Muscle layer of duodenum (tissue), 2 donors: ENCODE data around the gene MT1X.
"Not testable (repeated sequence)": the region's sequence is repeated elsewhere in the genome, so short reads cannot be mapped to it uniquely, and the experiment has no call there.

Experiments used
- H3K27ac ChIP-seq: one replicate; pipeline ENCODE4 v1.7.0; 2013; ENCODE audit warnings: mild to moderate bottlenecking, low read length
- H3K27me3 ChIP-seq: one replicate; pipeline ENCODE4 v1.7.0; 2013; ENCODE audit warnings: low read depth, mild to moderate bottlenecking, control low read depth, low read length
- H3K36me3 ChIP-seq, 2 donors: one replicate each; pipeline ENCODE4 v1.7.0; 2013; ENCODE audit warnings: low read length in 2 of 2, control low read depth in 1 of 2, mild to moderate bottlenecking in 1 of 2; ENCODE audit not compliant: insufficient read depth in 2 of 2, control insufficient read depth in 1 of 2
- H3K4me1 ChIP-seq, 2 donors: one replicate each; pipeline ENCODE4 v1.7.0; 2013; ENCODE audit warnings: low read length in 2 of 2, mild to moderate bottlenecking in 2 of 2, control low read depth in 1 of 2, moderate library complexity in 1 of 2; ENCODE audit not compliant: insufficient read depth in 2 of 2, control insufficient read depth in 1 of 2
- H3K4me3 ChIP-seq, 2 donors: one replicate each; pipeline ENCODE4 v1.7.0; 2013; ENCODE audit warnings: low read length in 2 of 2, low read depth in 1 of 2, mild to moderate bottlenecking in 1 of 2
- H3K9me3 ChIP-seq, 2 donors: one replicate each; pipeline ENCODE4 v1.7.0; 2013; ENCODE audit warnings: low read length in 2 of 2, control low read depth in 1 of 2, mild to moderate bottlenecking in 1 of 2; ENCODE audit not compliant: control insufficient read depth in 1 of 2
- donor health status: healthy.

MT1X gene

DNA sequence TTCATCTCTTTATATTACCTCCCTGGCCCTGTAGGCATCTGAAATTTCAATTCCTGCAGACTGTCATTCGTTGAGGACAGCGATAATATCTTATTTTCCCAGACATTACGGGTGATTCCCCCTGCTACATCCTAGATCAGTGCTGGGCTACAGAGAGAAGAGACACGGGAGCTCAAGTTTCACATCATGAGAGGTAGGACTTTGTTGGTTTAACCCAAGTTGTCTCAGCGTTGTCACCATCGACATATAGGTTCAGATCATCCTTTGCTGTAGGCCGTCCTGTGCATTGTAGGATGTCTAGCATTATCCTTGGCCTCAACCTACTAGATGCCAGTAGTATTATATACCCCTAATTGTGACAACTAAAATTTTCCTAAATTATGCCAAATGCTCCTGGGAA lies 19.3 kb downstream of the MT1X start:
- no peak overlapping the region for H3K4me3 ChIP-seq
- peaks cover 0 to 3% of the 10 kb centered on the region in 2 donors for H3K9me3 ChIP-seq
- H3K4me1 ChIP-seq: peaks cover 0 to 5% of the 10 kb centered on the region in 2 donors
- no peaks in the 10 kb centered on the region for H3K27me3 ChIP-seq
- no peak overlapping the region for H3K27ac ChIP-seq
- no peaks in the 10 kb centered on the region for H3K36me3 ChIP-seq

DNA sequence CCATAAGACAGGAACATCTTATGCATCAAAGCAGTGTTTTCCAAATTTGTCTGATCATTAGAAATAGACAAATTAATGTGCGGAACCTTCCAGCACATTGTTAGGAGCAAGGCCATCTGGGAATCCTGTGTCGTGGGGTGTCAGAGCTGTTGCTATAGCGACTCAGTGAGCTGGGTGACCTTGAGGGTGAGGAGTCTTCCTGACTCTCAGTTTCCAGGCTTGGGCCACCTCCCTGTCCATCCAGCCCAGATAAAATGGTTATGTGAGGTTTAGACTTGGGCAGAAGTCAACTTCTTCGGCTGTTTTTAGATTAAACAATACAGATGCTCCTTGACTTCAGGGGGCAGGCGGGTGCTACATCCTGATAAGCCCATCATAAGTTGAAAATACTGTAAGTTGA lies 20.6 kb downstream of the MT1X start:
- H3K27me3 ChIP-seq: no peaks in the 10 kb centered on the region
- no peak overlapping the region for H3K27ac ChIP-seq
- H3K9me3 ChIP-seq: no peaks in the 10 kb centered on the region
- H3K4me3 ChIP-seq: no peak overlapping the region
- peaks cover 0 to 5% of the 10 kb centered on the region in 2 donors for H3K4me1 ChIP-seq
- H3K36me3 ChIP-seq: no peaks in the 10 kb centered on the region

DNA sequence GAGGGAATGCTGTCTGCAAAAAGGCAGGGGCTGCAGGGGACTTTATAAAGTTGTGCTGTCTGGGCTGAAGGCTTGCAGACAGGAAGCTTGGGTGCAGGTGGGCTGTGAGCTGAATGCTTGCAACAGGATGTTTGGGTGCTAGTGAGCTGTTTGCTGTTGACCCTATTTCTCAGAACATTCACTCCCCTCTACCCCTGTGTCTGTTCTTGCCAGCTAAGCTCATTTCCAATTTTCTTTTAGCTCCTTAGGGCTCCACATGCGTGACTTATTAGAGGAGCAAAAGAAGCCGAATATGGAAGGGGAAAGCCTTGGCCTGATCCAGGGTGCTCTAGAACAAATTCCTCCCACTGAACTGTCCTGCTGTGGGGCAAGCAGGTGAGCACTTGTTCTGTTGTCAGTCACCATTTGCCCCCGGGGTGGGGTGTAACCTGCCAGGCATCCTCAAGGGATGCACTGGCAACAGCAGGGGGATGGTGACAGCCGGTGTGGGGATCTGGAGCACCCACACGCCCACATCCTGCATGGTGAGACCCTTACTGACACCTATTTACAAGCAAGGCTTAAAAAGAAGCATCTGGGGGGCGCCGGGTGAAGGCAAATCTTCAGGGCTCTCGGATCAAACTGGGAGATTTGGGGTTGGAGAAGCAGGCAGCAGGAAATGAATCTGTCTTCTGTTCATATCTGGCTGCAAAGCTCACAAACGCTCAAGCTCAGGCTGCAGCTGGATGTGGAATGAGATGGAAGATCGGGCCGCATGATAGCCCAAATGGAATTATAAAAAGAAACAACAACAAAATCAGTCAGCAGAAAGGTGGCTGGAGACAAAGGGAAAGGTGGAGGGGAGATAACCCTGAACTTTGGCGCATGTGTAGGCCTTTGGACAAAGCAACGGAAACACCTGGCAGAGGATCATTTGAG lies 26.5 kb downstream of the MT1X start:
- no peaks in the 10 kb centered on the region for H3K27me3 ChIP-seq
- no peak overlapping the region for H3K27ac ChIP-seq
- no peak overlapping the region for H3K4me3 ChIP-seq
- no peaks in the 10 kb centered on the region for H3K36me3 ChIP-seq
- no peaks in the 10 kb centered on the region for H3K4me1 ChIP-seq
- H3K9me3 ChIP-seq: no peaks in the 10 kb centered on the region

DNA sequence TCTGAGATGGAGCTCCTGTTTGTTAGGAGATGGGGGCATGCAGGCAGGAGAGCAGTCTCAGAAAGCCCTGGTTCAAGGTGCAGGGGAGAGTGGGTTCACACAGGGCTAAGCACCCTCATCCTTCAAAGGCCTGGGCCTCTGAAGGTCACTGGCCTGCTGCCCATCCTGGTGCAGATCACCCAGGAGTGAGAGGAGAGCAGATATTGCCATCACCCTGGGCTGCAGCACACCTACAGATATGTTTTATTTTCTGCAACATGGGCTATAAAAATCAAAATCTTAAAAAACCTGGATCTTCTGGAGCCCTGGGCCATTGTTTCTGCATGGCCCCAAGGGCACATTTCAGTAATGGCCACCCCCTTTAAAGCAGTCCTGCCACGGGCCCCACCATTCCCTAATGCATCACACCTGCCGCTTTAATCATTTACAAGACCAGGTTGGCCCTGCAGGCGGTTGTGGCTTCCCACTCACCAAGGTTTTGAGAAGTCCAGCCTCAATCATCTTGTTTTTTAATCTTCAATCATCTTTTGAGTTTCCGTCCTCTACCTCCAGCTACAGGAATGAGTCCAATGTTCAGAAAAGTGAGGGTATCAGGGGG lies 27.3 kb downstream of the MT1X start:
- Histone ChIP-seq H3K27ac (no peak overlapping the region), H3K4me1 (no peaks in the 10 kb centered on the region), H3K9me3 (no peaks in the 10 kb centered on the region), H3K4me3 (no peak overlapping the region), H3K27me3 (no peaks in the 10 kb centered on the region), H3K36me3 (no peaks in the 10 kb centered on the region)

DNA sequence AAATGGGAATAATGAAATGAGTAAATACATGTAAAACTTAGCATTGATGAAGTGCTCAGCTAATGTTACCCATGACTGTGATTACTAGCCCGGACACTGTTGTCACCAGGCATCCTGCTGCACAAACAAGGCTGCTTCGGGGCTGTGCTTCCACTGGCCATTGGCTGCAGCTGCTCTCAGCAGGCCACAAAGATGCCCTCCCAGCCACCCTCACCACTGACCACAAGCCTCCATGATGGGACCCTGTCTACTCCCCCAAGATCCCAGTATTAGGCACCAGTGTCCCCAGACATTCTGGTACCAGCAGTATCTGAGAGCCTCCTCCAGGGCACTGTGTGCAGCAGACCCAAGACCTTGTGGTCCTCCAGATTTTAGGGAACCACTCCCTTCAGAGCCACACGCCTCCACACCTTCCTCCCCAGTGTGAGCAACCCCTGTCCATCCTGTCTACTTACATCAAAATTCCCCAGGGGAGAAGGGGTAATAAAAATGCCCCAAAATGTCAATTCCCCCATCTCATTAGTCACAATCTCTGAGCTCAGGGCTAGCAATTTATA lies 28.0 kb downstream of the MT1X start:
- H3K27ac ChIP-seq: no peak overlapping the region

DNA sequence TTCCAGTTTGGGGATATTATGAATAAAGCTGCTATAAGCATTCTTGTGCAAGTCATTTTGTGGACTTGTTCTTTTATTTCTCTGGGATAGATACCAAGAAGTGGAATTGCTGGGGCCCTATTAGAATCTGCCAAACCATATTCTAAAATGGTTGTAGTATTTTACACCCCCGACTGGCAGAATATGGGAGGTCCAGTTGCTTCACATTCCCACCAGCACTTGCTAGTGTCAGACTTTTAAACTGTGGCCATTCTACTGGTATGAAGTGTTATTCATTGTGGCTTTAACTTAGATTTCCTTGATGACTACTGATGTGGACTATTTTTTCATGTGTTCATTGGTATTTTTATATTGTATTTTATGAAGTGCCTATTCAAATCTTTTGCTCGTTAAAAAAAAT lies 29.6 kb downstream of the MT1X start:
- Histone ChIP-seq H3K9me3 (no peaks in the 10 kb centered on the region), H3K27ac (no peak overlapping the region), H3K36me3 (no peaks in the 10 kb centered on the region), H3K4me1 (no peaks in the 10 kb centered on the region), H3K4me3 (no peak overlapping the region), H3K27me3 (no peaks in the 10 kb centered on the region)

More for the DNA sequence above, 28.0 kb downstream of the MT1X start:
- Histone ChIP-seq H3K27me3 (no peaks in the 10 kb centered on the region), H3K9me3 (no peaks in the 10 kb centered on the region), H3K36me3 (no peaks in the 10 kb centered on the region), H3K4me1 (no peaks in the 10 kb centered on the region), H3K4me3 (no peak overlapping the region)

DNA sequence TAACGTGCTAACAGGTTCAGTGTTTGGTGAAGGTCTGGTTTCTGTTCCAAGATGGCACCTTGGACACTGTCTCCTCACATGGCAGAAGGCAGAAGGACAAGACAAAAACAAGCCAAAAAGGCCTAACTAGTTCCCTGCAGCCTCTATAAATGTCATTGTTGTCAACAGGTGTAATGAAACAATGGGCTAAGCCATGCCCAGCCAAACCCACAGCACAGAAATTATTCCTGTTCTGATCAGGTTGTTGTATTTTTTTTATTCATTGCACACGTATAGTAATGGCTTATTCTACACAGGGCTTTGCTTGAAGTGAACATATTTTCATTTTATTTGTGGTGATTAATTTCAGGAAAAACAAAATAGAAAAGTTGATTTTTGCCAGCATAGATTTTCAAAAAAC lies 31.5 kb downstream of the MT1X start:
- no peaks in the 10 kb centered on the region for H3K36me3 ChIP-seq
- no peaks in the 10 kb centered on the region for H3K4me1 ChIP-seq
- H3K4me3 ChIP-seq: no peak overlapping the region
- no peaks in the 10 kb centered on the region for H3K9me3 ChIP-seq
- H3K27me3 ChIP-seq: no peaks in the 10 kb centered on the region
- H3K27ac ChIP-seq: no peak overlapping the region

DNA sequence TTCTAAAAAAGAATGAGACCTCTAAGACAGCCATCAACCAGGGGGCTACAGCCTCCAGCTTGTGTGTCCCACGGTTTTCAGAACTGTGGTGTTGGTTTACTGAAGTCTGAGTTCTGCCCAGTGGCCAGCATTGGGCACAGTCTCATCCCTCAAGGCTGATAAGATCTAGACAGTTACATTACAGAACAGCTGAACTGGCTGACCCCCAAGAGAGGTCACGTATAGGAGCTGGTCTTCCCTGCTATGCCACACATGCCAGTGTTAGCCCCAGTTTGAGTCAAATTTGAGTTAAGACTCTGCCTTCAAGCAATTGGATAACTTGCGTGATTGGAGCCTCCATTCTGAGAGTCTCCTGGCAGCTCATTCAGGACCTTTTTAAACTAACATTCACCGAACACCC lies 32.9 kb downstream of the MT1X start:
- Histone ChIP-seq H3K27ac (no peak overlapping the region), H3K4me1 (no peaks in the 10 kb centered on the region), H3K36me3 (no peaks in the 10 kb centered on the region), H3K4me3 (no peak overlapping the region), H3K27me3 (no peaks in the 10 kb centered on the region), H3K9me3 (no peaks in the 10 kb centered on the region)

DNA sequence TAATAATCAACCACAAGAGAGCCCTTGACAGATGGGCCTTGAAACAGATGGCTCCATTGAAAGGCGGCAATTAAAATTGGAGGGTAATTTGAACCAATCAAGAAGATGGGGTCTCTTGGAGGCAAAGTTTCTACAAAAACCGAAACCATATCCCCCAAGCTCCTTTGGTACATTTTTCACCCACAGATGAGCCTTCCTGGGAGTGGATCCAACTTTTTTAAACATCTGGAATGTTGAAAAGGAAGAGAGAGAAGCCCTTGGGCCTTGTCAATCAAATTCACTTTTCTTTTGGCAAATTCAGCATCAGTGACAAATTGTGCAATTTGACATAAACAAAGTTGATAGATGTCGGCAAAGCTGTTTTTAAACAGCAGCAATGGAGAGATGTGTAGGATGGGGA lies 34.5 kb downstream of the MT1X start:
- H3K27me3 ChIP-seq: no peaks in the 10 kb centered on the region
- H3K4me3 ChIP-seq: no peak overlapping the region
- no peaks in the 10 kb centered on the region for H3K9me3 ChIP-seq
- H3K4me1 ChIP-seq: no peaks in the 10 kb centered on the region
- H3K27ac ChIP-seq: no peak overlapping the region
- no peaks in the 10 kb centered on the region for H3K36me3 ChIP-seq

DNA sequence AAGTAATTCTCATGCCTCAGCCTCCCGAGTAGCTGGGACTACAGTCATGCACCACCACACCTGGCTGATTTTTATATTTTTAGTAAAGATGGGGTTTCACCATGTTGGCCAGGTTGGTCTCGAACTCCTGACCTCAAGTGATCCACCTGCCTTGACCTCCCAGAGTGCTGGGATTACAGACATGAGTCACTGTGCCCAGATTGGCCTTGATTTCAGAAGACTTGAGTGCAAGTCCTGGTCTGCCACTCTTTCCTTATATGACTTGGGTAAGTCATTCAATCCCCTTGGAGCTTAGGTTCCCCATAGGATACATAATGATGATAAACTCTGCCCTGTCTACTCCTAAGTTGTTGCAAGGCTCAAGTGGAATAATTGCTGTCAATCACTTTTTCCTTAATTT lies 35.3 kb downstream of the MT1X start:
- not testable (repeated sequence) for H3K27me3 ChIP-seq, H3K4me1 ChIP-seq, H3K4me3 ChIP-seq, H3K27ac ChIP-seq, H3K36me3 ChIP-seq, H3K9me3 ChIP-seq

DNA sequence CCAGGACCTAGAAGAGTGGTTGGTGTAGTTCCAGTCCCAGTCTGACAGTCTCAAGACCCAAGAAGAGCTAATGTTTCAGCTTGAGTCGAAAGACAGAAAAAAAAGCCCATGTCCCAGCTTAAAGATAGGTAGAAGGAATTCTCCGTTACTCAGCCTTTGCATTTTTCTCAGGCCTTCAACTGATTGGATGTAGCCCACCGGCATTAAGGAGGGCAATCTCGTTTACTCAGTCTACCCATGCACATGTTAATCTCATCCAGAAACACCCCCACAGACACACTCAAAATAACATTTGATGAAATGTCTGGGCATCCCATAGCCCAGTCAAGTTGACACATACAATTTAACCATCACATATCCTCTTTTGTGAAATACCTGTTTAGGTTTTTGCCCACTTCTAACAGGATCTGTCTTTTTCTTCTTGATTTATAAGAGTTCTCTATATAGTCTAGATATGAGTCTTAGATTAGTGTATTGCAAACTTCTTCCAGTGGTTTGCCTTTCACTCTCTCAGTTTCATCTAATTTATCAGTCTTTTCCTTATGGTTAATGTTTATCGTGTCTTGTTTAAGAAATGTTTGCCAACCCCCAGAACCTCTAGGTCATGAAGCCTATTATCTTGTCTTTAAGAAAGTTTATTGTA lies 40.1 kb downstream of the MT1X start:
- Histone ChIP-seq H3K36me3 (no peaks in the 10 kb centered on the region), H3K4me1 (no peaks in the 10 kb centered on the region), H3K27me3 (no peaks in the 10 kb centered on the region), H3K27ac (no peak overlapping the region), H3K4me3 (no peak overlapping the region), H3K9me3 (no peaks in the 10 kb centered on the region)
